Measurements from ENCODE around the gene RXRA.
A peak's percentile ranks its signal among the peaks of the same experiment; 100 is the strongest.

Gene RXRA

DNA sequence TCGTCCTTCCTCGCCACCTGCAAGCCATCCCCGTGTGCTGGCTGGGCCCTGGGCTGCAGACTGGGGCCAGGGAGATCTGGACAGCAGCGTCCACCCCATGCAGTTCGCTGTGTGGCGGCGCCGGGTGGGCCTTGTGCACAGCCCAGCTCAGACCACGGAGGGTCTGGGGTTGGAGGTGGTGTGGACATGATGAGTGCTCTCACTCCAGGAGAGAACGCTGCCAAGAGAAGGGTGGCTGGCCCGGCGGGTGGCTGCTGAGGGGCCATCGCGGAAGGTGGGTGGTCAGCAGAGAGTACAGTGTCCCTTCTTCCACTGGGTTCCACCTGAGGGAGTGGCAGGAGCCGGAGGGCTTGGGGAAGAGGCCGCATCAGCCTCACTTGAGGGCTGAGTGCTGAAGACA lies 44.4 kb downstream of the RXRA start:
- no peak for DNase-seq

- DNase-seq, result no peak
Measured at GRCh38 chr9:134371731-134372130, 45.5 kb downstream of the RXRA start.

DNA sequence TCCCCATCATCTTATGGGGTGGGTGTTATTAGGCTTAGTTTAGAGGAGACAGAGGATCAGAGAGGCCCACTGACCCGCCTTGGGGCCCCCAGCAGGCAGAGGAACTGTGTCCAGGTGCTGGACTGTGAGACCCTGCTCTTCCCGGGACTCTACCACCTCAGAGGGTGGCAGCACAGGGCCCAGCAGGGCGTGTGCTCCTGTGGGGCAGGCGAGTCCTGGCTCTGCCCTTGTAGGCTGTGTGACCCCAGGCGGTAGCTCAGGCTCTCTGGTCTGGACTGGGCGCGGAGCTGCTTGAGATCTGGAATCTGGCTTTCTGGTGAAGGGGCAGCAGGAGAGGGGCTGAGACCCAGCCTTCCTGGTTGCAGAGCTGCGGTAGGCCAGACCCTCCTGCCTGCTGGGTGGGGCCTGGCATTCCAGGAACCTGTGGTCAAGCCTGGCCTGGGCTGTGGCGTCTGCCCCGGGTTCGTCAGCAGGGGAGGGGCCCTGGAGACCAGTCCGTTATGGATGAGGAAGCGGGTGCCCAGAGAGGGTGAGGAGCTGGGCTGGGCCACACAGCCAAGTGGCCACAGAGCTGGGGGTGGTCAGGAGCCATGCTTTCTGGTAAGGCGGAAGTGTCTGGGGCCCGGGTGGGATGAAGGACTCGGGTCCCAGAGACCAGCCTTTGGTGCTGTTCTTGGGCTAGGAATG lies 46.5 kb downstream of the RXRA start:
- DNase-seq, result no peak

DNA sequence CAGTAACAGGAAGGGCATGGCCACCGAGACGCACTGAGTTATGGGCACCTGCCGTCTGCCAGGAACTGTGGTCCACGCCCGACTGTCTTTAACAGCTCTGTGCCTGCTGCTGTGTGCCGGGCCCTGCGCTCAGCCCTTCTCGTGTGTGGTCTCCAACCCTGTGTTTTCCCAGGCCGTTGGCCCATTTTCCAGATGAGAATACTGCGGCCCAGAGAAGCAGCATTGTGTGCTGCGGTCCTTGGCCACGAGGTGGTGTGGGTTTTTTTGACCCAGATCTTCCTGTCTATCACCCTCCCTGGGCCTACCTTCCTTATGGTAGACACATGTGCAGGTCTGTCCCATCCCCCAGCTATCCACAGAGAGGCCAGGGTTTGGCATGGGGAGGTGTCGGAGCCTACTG lies 47.0 kb downstream of the RXRA start:
- no peak for DNase-seq

DNA sequence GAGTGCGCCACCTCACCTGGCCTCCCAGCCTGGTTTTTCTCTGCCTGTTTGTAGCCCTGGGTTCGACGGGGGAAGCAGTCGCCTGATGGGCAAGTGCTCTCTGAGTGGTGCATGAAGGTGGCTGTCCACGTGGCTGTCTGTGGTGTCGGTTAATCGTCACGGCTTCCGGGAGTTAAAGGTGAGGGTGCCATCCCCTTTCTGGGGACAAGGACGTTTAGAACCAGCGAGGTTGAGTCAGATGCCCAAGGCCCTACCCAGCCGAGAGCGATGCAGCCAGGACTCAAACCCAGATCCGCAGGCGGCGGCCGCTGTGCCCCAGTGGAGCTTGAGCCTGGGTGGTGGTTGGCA lies 47.7 kb downstream of the RXRA start:
- no peak for DNase-seq

DNA sequence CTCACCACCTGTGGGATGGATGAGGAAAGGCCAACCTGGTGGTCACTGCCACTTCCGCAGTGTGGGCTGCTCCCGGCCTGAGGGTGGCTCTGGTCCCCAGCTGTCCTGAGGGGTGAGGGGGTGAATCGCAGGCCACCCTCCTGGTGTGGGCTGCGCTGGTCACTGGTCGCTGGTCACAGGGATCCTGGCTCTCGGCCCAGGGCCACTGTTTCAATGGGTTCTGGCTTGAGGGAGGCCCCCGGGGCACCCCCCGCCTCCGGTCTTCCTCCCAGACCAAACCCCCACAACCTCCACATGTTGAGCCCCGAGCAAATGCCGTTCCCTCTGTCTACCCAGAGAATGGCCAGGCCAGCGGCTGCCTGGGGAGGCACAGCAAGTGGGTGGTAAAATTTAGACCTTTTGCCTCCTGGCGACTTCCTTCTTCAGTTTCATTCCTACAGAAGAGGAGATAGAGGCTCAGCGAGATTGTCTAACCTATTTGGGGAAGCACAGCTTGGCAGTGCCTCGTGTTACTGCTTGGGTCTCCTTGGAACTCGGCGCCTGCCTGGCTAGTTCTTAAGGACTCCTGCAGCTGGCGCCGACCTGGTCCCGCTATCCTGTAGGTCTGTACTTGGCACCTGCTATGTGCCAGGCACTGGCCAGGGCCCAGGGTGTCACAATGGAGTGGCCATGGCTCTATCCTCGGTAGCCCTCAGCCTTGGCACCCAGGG lies 48.2 kb downstream of the RXRA start:
- DNase-seq, result no peak

DNA sequence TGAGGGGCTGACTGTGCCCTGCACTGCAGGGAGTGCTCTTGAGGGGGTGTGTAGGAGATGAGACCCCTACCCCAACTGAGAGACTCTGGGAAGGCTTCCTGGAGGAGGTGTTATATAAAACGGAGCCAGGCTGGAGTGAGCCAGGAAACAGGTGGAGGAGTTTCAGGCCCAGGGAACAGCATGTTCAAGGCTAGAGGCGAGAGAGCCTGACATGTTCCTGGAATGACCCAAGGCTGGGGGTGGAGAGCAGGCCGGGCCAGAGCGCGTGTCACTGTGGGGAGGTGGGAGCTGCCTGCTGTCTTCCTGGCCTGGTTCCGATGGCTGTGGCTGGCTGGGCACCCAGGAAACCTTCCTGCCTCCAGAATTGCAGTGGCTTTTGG lies 48.7 kb downstream of the RXRA start:
- DNase-seq, result no peak

DNA sequence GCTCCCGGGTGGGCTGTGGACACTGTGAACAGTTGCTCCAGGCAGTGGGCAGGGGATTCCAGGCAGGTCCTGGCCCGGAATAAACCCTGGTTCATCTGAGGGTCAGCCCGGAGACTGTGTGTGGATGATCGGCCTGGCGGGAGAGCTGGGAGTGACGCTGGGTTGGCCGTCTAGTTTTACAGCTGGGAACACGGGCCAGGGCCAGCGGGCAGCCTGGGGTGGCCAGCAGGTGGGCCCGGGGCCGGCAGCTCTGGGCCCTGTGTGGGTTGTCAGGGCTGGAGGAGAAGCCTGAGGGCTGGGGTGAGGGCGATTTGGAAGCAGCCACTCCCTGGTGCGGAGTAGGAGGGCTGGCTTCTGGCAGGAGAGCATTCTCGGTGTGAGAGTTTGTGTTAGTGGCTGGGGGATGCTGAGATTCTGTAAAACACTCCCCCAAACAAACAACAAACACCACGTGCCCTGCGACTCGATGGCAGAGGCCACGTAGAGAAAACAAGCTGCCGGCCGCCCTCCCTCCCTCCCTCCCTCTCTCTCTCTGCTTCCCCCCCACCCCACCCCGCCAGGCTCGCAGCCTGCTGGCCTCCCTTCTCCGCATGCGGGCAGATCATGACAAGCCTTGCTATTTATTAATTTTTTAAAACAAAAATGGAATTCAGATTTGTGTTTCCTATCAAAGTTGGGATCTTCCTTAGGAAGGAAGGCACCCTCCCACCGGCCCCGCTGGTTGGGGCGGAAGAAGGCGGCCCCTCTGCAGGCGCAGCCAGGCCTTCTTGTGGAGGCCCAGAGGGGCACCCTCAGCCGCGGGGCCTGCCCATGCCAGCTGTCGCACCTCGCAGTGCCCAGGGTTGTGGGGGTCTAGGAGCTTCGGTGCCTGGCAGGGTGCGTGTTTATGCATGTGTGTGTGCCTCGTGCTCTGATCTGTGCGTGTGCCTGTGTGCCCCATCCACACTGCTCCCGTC lies 49.5 kb downstream of the RXRA start:
- no peak for DNase-seq

DNA sequence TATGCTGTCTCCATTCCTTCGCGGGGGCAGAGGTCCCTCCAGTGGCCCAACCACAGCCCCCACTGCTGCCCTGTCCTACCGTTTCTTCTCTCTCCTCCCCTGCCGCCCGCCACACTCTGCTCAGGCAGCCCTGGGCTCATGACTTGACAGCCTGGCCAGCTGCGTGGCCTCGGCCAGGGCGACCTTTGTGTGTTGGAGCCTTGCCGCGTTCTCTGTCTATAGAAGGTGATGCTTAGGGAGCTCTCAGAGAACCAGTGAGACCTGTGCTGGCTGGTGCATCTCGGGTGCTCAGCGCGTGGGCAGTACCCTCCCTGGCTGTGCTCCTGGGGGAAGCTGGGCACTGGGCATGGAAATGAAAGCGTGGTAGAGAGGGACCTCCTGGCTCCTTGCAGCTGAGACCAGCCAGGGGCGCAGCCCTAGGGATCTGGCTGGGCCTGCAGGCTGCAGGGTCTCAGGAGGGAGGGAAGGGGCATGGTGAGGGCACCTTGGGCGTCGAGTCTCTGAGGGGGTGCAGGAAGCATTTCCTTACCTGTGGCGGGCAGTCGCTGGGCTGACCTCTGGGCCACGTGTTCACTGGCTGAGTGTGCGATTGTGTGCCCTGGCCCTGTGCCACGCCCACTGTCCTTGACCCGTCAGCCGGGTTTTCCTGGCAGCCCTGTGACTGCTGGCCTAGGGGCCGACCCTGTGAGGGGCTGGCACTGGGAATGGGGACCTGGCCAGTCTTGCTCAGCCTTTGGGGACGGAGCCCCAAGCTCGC lies 50.3 kb downstream of the RXRA start:
- no peak for DNase-seq

DNA sequence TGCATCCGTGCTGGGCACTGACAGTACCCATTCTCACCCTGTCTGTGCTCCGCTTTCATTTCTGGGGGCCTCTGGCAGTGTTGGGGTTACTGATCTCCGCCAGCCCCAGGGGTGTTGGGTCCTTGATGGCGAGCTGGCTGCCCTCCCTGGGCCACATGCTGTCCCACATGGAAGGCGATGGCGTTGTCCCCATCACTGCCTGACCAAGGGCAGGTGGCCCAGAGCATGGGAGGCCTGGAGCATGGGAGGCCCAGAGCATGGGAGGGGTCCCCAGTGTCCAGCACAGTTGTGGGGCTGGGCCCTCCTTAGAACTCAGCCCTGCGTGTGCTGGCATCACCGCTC lies 50.9 kb downstream of the RXRA start:
- no peak for DNase-seq

- peak; percentile 7 for DNase-seq
Measured at GRCh38 chr9:134377976-134378375, 51.7 kb downstream of the RXRA start.

- DNase-seq, result no peak
Measured at GRCh38 chr9:134378901-134379338, 52.7 kb downstream of the RXRA start.

- no peak for DNase-seq
Measured at GRCh38 chr9:134379831-134380365, 53.6 kb downstream of the RXRA start.

DNA sequence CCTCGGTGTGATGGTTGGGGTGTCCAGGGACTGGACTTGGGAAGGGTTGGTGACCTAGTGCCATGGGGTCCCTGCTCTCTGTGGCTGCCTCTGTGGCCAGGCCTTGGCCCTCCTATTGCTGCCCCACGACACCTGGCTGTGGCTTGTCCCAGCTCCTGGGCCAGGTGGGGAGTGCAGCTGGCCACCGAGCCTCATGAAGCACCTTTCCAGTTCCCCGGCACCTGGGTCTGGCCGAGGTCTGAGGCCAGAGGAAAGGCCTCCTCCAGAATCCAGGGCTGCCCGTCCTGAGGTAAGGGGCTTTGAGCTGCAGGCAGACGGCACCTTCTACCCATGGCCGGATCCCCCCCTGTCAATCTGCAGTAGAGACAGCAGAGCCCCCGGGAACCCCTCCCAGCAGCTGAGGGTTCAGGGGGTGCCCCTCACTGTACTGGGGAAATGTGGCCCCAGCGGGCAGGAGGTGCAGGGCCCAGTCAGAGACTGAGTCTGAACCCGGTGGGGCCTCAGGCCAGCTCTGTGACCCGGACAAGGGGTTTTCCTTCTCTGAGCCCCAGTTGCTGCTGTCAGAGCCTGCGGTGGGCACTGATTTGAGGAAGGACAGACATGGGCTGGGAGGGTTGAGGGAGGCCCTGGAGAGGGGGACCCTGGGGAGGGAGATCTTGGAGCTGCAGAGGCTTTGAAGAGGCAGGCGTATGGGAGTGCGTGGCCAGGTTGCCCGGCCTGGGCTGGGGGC lies 54.5 kb downstream of the RXRA start:
- no peak for DNase-seq

DNA sequence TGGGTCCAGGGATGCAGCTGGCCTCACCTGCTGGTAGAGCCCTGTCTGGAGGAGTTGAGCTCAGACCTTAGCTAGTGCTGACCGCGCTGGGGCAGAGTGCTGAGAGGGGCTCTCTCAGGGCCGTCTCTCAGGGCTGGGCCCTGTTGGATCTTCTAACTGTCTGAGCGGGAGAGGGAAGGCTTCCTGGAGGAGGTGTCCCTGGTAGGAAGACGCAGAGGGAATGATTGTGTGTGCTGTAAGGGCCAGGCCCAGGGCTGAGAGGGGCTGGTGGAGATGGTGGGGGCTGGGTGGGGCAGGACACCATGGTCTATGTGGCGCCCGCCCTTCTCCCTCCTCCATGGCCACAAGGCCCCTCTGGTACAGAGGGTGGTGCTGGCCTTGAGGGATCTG lies 55.0 kb downstream of the RXRA start:
- no peak for DNase-seq

DNA sequence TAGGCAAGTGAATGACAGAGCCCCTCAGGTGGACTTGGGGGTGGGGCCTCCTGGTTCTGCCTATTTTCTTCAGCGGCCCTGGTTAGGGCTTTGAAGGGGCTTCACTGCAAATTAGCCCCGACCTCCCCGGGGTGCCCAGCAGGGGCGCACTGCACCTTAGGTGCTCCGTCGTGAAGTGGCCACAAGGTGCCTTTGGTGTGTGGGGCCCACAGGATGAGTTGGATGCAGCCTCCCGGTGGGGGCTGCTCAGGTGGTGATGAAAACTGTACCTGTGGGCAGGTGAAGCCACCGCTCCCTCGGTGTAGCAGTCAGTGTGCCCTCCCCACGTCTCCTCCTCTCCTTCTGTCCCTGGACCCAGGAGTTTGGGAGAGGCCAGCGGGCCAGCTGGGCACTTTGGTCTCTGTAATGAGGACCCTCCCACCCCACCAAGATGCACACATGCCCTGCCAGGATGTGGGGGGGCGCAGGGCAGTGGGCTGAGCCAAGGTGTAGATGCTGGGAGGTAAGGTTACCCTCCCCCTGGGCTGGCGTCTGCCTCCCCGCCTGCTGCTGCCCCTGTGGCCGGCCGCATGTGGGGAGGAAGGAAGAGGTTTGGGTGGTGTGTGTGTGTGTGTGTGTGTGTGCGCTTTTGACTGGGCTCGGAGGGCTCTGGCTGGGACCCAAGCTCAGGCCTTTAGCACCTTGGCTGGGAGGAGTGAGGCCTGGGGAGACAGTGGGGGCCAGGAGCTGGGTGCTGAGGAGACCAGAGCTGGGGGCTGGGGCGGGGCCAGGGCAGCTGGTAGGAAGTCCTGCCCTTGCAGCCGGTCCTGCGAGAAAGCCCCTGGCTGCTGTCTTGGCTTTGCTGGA lies 55.6 kb downstream of the RXRA start:
- DNase-seq, result no peak

GRCh38 chr9:134382733-134383132 lies 56.5 kb downstream of the RXRA start:
- DNase-seq, result no peak

DNA sequence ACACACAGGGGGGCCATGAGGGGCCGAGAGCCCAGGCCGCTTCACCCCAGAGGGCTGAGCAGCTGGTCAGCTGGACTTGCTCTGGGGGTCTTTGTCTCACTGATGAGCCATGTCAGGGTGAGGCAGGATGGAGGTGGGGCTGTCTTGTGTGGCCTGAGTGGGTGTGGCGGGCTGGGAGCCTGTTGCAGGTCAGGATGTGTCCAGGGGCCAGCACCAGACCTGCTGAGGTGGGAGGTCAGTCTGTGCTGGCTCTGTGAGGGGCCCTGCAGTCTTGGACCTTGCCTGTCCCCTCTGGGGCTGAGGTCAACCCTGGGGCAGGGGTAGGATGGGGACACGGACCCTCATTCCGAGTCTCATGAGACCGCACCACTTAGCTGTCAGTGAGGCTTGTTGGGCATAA lies 56.9 kb downstream of the RXRA start:
- DNase-seq, result no peak

DNA sequence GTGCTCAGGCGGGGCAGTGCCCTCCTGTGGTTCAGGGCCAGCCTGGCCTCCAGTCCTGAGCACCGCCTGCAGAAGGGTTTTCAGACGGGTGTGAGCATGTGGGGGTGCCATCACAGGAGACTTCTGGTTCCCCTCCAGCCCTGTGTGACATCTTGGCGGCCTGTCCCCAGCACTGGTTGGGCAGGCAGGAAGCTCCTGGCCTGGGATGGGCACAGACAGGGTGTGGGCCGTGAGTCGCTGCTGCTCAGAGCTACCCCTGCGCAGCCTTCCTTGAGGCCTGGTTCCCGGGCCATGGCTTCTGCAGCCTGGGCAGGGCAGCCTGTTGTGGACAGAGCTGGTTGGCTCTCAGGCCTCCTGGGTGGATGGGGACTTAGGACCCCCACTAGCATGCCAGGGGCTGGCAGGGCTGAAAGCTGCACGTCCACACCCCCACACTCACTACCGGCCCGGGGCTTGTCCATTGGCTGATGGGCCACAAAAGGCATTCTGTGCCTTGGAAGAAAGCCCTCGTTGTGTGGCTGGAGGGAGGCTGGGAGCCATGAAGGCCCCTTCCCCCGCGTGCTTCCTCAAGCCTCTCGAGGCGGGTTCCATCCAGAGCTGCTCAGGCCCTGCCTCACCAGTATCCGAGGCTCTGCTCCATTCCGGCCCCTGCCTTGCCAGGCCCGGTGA lies 58.7 kb downstream of the RXRA start:
- DNase-seq, result no peak

GRCh38 chr9:134385915-134386314 lies 59.7 kb downstream of the RXRA start:
- no peak for DNase-seq
